MCF 10A (cell line): ENCODE results near the gene ZBTB46. TPM values are rescaled to one million over a fixed set of nuclear protein-coding genes. Genes with fewer than 3 reads are reported as not detected.

Source experiments
- BruUV-seq: library from RNA; stranded (reverse); fragments of 400-500 nt; replicated peaks from 2 replicates; lab custom pipeline; 2021; lab: Mats Ljungman, UMichigan
- CTCF ChIA-PET: fragments of 300-600 bp; sonication (Branson Sonifier 250); formaldehyde crosslinking; extraction: SDS; loops from one replicate; lab custom pipeline; 2021; ENCODE audit warnings: antibody characterized with exemption, inconsistent platforms; lab: Yijun Ruan, JAX
- POLR2A ChIA-PET: fragments of 300-600, 350-650 bp; sonication (Branson Sonifier 250); formaldehyde crosslinking; extraction: SDS; loops from one replicate; lab custom pipeline; 2020; ENCODE audit warnings: antibody characterized with exemption, inconsistent platforms; lab: Yijun Ruan, JAX
- DNase-seq: peaks from one replicate; pipeline ENCODE4 v3.0.0-alpha.2; 2018; ENCODE audit not compliant: unreplicated experiment
- H3K27ac Mint-ChIP-seq: one replicate; pipeline ENCODE4 v1.8.0; 2022; ENCODE audit warnings: mild to moderate bottlenecking, low read depth, mixed read lengths; ENCODE audit not compliant: unreplicated experiment
- H3K27me3 Mint-ChIP-seq: one replicate; pipeline ENCODE4 v1.8.0; 2022; ENCODE audit warnings: mixed read lengths; ENCODE audit not compliant: insufficient read depth, unreplicated experiment
- H3K36me3 Mint-ChIP-seq: one replicate; pipeline ENCODE4 v1.8.0; 2022; ENCODE audit warnings: mild to moderate bottlenecking, moderate library complexity, mixed read lengths; ENCODE audit not compliant: insufficient read depth, unreplicated experiment
- H3K4me1 Mint-ChIP-seq: one replicate; pipeline ENCODE4 v1.8.0; 2022; ENCODE audit warnings: mixed read lengths; ENCODE audit not compliant: insufficient read depth, unreplicated experiment
- H3K4me3 Mint-ChIP-seq: one replicate; pipeline ENCODE4 v1.8.0; 2022; ENCODE audit warnings: mild to moderate bottlenecking, moderate library complexity, mixed read lengths; ENCODE audit not compliant: unreplicated experiment
- H3K9me3 Mint-ChIP-seq: one replicate; pipeline ENCODE4 v1.8.0; 2022; ENCODE audit warnings: mixed read lengths; ENCODE audit not compliant: unreplicated experiment
- CTCF ChIP-seq: fragments of 200-600 bp; IDR thresholded peaks from one replicate; pipeline ENCODE4 v1.8.0; 2022; ENCODE audit warnings: antibody characterized with exemption, mild to moderate bottlenecking; ENCODE audit not compliant: unreplicated experiment
- intact Hi-C: fragments of 100-400 bp; cut with micrococcal nuclease; formaldehyde crosslinking; loops from 2 replicates; pipeline ENCODE4 v1.14.1; 2022
- total RNA-seq: library from RNA; stranded (reverse); gene quantifications from 2 replicates; pipeline ENCODE4 v1.2.3, GENCODE V29; 2022

The ZBTB46 gene
- total RNA-seq, 1 experiment from 2014 or later, result 0.63 TPM

- no peak overlapping the region for H3K4me3 Mint-ChIP-seq
- no peaks in the 10 kb centered on the region for H3K36me3 Mint-ChIP-seq
- CTCF ChIA-PET, result interaction anchor here (0.7 to 4.8 kb wide), 3 partner anchors 13 to 23 kb away, joined by 3 to 33 read pairs (median 4); no protein-coding TSS in a partner anchor
- no peak for TF ChIP-seq CTCF
- BruUV-seq, result no TSS peak
- peaks cover 6% of the 10 kb centered on the region for H3K4me1 Mint-ChIP-seq
- H3K9me3 Mint-ChIP-seq, result no peaks in the 10 kb centered on the region
- POLR2A ChIA-PET, result interaction anchor here (0.9 kb wide), 2 partner anchors 24 to 92 kb away, joined by 3 to 5 read pairs; partner anchors contain the start of gene TPD52L2
- peak; percentile 36 for DNase-seq
- intact Hi-C loops, result no loop called here
- H3K27ac Mint-ChIP-seq, result no peak overlapping the region
- H3K27me3 Mint-ChIP-seq, result no peaks in the 10 kb centered on the region
Measured at GRCh38 chr20:63772781-63773518, 58.1 kb downstream of the ZBTB46 start.

- Mint-ChIP-seq H3K36me3 (no peaks in the 10 kb centered on the region), H3K27me3 (no peaks in the 10 kb centered on the region), H3K9me3 (no peaks in the 10 kb centered on the region), H3K4me3 (no peak overlapping the region), H3K27ac (no peak overlapping the region), H3K4me1 (no peaks in the 10 kb centered on the region)
- no peak for TF ChIP-seq CTCF
- intact Hi-C loops, result no loop called here
- ChIA-PET POLR2A (no interaction called here), CTCF (no interaction called here)
- BruUV-seq, result no TSS peak
- no peak for DNase-seq
Measured at GRCh38 chr20:63771046-63771707, 59.9 kb downstream of the ZBTB46 start.

GRCh38 chr20:63769891-63770474 lies 61.1 kb downstream of the ZBTB46 start:
- no TSS peak for BruUV-seq
- Mint-ChIP-seq H3K36me3 (no peaks in the 10 kb centered on the region), H3K27me3 (no peaks in the 10 kb centered on the region), H3K27ac (no peak overlapping the region), H3K4me3 (no peak overlapping the region), H3K4me1 (no peaks in the 10 kb centered on the region), H3K9me3 (no peaks in the 10 kb centered on the region)
- intact Hi-C loops, result no loop called here
- CTCF ChIA-PET, result interaction anchor here (1.6 to 2.9 kb wide), 2 partner anchors 14 to 16 kb away, joined by 6 to 9 read pairs; no protein-coding TSS in a partner anchor
- no peak for TF ChIP-seq CTCF
- DNase-seq, result no peak
- POLR2A ChIA-PET, result interaction anchor here (0.6 kb wide), 1 partner anchor 300 kb away, joined by 3 read pairs; no protein-coding TSS in a partner anchor
